Activated CD4-positive, CD25-positive, alpha-beta regulatory T cell treated with anti-CD3 and anti-CD28 coated beads, Interleukin-2, amount 50 U/mL, for 16 hours (primary cell): ENCODE measurements around the gene CYGB.
"Not testable (repeated sequence)": the region's sequence is repeated elsewhere in the genome, so short reads cannot be mapped to it uniquely, and the experiment has no call there.

ENCODE experiments used
- DNase-seq: peaks from one replicate; pipeline ENCODE4 v3.0.0-alpha.2; 2020; ENCODE audit warnings: low read depth, low spot score

The CYGB gene

DNA sequence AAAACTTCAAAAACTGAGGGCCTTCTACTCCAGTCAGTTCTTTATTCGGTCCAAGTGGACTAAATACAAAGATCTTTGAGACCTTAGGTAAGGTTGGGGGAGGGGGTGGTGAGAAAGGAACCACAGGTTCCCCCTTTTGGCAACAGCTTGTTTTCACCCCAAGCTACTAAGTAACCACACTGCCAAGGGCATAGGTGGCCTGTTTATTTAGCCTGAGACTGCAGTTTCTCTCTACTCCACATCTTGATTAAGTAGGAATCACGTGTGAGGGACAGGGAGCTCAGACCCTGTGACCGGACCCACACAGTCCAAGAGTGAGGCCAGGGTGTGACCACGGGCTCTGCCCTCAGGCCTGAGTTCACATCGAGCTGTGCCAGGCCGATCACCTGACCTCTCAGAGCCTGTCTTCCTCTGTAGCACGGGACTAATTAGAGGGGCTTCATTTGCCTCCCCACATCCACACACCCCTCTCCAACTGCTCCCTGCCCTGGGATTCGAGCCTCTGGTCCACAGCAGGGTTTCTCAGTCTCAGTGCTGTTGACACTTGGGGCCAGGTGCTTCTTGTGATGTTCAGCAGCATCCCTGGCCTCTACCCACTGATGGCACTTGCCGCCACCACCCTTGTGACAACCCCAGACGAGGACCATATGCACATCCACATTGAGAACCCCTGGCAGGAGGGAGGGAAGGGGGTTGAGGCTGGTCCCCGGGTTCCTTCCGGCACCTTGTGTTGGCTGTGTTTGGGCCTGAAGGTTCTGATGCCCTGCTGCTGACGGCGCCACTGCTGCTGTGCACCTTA is 30.3 kb upstream of the CYGB start:
- DNase-seq, result no peak

DNA sequence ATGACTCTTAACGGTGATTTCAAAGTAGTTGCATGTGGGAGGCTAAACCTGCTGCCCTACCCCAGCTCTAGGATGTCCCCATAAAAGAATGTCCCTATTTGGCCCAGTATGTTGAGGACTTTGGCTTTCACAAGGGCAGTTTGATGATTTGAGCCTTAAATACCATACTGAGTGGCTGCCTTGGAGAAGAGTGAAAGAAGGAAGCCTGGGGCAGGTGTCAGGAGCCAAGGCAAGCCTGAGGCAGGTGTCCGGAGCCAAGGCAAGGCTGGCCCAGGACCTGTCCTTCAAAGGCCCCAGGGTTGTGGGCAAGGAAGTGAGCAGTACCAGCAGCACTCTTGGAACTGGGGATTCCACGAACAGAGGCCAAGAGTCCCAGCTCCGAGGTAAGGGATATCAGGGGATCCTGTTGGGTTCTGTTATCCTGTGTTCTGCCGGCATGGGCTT is 29.5 kb upstream of the CYGB start:
- DNase-seq, result no peak

DNA sequence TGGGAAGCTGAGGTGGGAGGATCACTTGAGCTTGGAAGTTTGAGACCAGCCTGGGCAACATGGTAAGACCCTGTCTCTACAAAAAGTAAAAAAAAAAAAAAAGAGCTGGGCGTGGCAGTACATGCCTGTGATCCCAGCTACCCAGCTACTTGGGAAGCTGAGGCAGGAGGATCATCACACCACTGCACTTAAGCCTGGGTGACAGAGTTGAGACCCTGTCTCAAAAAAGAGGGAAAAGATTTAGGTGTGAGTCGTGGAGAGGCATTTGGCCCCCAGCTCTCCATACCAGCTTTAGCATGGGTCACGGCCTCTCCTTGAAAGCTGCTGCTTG is 29.1 kb upstream of the CYGB start:
- DNase-seq, result no peak

DNA sequence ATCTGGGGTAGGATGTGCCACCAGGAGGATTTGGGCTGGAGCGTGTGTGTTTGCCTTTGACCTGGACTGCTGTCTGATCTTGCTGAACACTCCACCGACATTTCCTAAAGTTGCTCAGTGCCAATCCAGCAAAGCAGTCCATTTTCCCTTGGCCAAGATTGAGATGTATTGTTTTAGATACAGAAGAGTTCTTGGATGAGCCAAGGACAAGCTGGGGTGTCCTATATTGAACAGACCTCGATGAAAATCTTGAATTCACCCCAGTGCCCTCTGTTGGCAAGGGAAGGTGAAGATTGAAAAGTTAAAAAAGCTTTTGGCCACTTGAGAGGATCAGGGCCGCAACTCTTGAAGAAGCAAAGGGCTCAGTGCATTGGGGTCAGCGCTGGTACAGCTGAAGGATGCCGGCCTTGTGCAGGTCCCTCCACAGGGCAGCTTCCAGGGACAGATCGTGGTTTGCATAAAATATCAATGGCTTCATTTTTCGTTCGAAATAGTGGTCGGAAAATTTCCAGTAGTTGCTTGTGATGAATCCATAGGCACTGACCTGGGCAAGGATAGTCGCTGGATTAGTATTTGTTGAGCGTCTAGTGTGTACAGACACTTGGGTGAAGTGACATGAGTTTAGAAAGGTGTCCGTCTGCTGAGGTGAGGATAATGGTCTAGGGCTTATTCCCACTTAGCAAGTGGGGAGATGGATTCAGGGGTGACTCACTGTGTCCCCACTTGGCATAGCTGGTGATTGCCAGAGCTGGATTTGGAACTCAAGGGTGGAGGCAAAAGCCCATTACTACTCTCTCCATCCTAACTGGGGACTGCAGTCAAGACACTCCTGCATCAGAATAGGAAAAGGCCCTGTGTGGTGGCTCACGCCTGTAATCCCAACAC is 28.5 kb upstream of the CYGB start:
- DNase-seq, result no peak

DNA sequence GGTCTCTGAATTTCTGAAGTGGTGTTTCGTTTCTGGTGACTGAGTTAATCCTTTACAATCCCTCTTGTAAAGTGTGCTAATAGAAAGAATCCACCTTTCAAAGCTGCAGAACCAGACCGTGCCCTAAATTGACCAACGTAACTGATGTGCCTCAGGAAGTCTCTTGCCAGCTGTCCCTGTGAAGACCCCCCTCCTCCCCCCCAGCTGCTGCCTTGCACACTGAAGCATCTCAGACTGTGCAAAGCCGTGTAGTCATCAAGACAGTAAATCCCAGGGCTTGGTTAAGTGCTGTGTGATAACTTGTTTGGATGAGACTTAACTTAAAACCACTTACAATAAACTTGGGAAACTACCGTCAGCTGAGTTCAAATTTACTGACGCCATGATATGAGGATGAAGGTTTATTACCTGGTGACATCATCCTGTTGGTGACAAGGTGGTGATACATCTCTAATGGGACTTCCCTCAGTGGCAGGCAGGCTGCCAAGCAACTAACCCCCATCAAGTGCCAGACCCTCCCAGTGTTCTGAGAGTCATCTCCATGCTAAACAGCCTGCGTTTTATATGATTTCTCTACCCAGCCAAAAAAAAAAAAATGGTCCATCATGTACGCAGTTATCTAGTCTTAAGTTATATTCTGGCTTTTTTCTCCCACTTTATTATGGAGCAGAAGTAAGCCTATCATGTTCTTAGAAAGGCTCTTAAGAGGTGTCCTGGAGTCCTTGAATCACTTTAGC is 27.6 kb upstream of the CYGB start:
- DNase-seq, result not testable (repeated sequence)

DNA sequence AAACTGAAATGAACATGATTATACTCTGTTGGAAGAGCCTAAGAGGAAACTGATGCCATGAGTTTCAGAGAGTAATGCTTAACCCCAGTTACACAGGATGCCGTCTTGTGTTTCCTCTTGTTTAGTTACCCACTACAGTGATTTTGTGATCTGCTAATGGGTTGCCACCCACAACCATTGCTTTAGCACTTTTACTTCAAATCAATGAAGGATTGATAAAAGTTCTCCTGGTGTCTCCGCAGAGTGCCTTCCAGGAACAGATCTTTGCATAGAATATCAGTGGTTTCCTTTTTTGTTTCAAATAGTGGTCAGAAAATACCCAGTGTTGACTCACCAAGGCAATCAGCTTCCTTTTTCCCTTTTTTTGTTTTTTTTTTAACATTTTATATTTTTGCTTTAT is 25.9 kb upstream of the CYGB start:
- not testable (repeated sequence) for DNase-seq

DNA sequence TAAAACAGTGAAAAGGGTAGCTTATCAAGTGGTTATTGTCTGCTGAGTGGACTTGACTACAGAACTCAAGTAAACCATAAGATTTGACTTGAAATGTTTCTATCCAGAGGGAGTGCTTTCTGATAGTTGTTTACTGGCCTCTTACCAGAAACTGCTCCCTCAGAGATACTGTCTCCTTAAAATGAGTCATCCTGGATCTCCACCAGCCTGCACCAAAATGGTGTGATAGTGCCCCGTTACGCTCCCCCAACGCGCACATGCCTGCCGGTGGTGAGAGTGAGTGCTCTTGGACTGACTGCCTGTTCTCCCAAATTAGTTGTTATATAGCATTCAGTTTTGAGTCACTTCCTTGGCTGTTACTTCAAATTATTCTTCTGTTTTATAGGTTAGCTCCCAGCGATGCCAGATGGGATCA is 25.2 kb upstream of the CYGB start:
- no peak for DNase-seq

DNA sequence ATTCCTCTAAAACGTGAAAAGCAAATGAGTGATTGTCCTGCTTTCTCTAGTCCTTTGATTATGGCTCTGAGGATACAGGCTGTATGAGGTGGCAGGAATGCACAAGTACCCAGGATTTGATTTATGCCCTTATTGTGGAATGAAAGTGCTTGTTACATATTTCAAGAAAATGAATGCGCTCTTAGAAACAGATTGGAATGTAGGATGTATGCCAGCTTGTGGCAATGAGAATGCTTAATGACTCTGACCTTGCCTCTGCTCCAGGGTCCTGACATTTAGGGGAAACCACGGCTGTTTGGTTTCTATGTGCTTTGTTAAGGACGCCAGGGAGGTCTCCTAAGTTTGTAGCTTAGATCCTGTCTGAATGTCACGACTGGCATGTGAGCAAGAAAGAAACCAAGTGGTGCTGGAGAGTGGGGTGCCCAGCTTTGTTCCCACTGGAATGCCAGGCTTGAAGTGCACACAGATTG is 24.3 kb upstream of the CYGB start:
- DNase-seq, result no peak

DNA sequence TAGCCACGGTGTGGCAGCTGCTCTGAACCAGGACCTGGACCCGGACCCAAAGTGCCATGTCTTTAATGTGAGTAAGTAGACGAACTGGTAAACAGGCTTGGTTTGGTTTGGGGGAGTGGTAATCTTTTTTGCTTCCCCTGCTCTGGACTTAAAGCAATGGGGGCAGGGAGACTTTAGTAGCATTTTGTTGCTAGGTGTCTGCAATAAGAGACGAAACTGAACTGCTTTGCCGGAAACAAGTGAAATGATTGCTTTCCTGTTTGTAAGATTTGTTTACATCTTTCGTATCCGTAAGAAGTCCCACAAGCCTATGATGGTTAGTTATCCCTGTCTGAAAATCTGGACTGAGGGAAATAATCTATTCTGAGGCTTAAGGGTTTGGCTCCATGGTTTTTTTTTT is 23.8 kb upstream of the CYGB start:
- no peak for DNase-seq

DNA sequence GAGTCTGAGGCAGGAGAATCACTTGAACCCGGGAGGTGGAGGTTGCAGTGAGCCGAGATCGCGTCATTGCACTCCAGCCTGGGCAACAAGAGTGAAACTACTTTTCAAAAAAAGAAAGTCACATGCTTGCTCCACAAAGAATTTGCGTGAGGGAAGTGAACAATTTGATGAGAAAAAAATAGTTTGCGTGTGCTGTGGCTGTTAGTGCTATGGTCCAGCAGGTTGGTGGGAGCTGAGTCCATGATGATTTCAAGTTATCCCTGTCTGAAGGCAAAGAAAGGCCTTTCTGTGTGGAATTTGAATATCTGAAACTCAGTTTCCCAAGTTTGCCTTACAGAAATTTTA is 23.3 kb upstream of the CYGB start:
- DNase-seq, result no peak

DNA sequence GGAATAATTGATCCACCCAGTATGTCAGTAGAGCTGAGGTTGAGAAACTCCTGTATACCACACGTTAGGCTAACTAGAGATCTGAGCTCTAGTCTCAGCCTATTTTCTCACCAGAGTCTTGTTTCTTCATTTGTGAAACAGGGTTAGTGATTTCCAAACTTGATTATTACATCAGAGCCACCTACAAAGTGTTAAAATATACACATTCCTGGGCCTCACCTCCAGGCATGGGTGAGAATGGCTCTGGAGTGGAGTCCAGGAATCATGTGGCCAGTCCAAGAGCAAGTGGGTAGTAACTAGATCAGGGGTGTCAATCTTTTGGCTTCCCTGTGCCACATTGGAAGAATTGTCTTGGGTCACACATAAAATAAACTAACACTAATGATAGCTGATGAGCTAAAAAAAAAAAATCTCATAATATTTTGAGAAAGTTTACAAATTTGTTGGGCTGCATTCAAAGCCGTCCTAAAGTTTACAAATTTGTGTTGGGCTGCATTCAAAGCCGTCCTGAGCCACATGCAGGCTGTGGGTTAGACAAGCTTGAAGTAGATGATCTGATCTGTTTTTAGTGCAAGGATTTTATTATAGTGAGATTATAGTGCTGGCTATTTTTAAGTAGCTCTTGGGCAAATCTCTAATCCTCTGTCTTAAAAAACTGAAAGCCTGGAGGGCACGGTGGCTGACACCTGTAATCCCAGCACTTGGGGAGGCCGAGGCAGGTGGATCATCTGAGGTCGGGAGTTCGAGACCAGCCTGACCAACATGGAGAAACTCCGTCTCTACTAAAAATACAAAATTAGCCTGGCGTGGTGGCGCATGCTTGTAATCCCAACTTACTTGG is 22.7 kb upstream of the CYGB start:
- no peak for DNase-seq

DNA sequence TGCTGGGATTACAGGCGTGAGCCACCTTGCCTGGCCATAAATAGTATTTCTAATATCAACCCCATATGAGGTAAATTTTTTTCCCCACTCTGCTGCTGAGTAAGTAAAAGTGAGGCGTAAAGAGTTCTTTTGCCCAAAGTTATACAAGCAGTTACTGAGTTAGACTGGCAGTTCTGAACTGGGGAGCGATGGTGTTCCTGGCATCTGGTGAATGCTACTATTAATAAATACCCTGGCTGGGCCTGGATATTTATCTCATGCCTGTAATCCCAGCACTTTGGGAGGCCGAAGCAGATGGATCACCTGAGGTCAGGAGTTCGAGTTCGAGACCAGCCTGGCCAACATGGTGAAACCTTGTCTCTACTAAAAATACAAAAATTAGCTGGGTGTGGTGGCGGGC is 22.0 kb upstream of the CYGB start:
- not testable (repeated sequence) for DNase-seq

DNA sequence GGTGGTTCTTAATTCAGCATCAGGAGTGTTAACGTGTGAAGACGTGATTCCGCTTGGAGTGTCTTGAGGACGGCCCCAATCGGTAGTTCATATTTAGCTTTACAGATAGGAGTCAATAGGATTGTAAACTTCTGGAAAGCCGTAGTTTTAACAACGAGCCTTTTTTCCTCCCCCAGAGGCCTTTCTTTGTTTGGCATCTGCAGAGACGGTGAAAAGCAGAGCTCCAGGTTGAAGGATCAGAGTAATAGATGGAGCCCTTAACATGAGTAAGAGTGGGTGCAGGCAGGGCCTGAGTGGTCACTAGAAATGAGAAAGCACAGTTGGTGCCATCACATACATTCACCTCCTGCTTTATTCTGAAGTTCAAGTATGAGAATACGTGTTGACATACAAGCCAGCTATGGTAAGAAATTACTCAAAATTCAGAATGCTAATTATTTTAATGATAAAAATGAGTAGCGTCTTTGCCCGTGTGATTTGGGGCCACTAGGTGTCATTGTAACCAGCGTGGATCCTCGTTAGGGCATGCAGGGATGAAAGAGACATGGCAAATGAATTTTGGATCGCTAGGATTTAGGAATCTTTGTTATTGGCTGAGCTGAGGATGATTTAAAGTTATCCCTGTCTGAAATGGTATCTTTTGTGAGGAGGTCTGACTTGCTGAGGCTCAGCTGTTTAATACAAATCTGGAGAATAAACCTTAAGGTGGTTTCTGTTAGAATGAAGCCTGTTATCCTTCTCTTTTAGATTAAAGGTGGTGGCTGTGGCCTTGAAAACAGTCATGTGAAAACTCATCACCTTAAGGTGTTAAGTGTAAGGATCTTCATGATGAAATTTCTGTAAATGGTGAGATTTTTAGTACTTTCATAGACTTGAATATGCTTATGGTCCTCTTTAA is 20.9 kb upstream of the CYGB start:
- no peak for DNase-seq

DNA sequence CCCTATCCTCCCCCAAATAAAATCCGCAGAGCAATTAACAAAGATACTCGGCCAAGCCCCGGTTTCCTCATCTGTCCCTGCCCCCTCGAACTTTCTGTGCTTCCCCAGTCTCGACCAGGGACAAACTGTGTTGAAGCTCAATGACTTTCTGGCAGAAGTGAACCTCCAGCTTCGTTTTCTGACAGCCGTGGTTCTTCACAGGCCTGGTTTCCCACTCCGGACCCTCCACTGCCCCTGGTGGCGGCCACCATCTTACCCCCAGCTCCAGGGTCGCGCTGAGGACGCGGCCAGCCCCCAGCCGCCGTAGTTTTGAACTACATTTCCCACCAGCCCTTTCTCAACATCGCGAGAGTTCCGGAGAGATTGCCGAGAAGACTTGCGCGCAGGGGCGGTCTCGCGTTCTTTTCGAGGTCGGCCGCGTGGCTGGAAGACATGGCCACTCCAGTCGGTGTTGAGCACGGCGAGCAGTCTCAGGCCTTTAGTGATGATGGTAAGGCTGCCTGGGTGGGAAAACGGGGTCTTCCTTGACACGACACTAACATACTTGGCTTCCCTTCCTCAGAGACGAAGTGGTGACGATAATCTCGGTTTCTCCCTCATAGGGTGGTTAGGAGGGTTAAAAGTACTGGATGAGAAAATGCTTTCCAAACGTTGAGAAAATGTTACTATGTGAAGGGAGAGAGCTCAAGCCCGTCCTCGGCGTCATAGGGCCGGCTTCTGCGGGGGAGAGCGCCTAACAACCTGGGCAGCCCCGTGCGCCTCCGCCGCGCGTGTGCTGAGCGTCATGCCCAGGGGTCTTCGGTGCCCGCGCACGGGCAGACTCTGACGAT is 20.1 kb upstream of the CYGB start:
- DNase-seq, result peak; percentile 87

DNA sequence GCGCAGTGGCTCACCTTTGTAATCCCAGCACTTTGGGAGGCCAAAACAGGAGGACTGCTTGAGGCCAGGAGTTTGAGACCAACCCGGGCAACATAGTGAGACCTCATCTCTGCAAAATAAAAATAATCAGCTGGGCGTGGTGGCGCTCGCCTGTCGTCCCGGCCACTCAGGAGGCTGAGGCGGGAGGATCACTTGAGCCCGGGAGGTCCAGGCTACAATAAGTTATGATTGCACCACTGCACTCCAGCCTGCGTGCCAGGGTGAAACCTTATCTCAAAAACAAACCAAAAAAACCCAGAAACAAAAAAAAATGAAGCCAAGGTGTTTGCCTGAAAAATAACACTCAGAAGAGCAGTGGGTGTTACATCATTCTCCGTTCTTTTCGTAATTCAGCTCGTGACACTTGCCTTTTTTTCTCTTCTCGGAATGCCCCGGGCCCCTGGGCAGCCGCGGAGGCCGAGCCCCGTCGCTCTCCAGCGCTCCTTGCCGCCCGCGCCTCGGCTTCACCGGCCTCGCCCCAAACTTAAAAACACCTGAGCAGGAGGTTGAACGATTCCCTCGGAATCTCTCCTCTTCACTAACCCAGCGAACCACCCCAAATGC is 19.4 kb upstream of the CYGB start:
- no peak for DNase-seq

DNA sequence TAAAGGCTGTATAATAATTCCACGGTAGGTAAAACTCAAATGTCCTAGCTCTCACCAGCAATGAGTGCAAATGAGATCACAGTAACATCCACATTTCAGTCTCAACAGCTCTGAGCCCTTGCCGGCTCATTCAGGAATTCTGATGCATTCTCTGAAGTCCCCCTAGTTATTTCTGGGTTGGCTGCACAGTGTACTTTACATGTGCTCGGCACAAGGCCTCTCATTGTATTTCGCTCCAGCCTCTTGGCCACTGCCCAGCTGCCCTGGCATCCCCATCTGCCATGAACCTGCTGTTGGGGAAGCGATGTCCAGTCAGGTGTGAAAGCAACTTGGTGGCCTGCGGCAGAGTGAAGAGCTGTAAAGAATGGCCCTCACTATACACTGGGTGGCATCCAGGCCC is 16.6 kb upstream of the CYGB start:
- DNase-seq, result no peak

DNA sequence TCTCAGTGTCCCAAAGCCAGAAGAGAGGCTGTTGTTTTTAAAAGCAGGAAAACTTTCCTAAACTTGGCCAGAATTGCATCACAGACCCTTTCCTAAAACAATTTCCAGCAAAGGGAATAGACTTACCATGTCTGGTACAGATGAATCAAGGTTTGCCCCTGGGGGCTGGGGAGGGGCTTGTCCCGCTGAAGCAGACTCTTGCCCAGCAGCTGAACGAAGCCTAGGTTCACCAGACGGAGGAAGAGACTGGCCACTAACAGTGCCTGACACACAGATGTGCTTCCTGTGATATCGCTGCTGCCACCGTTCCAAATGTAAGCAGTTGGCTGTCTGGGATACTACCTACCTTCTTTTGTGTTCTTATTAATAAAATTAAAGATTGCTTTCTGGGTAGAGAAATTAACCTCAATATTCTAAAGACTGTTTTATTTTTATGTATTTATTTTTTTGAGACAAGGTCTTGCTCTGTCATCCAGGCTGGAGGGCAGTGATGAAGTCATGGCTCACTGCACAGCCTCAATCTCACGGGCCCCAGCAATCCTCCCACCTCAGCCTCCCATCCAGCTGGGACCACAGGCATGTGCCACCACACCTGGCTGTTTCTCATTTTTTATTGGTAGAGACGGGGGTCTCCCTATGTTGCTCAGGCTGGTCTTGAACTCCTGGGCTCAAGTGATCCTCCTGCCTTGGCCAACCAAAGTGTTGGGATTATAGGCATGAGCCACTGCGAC is 15.8 kb upstream of the CYGB start:
- DNase-seq, result no peak

DNA sequence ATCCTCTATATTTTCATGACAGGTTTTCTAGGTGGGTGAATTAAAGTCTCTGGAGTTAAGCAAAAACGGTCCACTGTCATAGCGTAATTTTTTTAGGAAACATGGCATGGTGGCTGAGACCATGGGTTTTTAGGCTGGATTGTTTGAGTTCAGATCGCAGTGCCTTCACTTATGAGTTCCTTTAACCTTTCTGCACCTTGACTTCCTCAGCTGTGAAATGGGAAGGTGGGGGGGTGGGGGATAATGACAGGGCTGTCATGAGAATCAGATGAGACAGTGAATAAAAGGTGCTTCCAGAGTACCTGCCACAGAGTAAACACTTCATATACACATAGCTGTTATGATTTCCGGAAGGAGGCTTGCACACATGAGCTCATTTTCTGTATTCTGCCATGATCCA is 14.2 kb upstream of the CYGB start:
- no peak for DNase-seq
